ENCODE measurements around the gene QPCTL.

GRCh38 chr19:45713141-45713540 is 20.7 kb downstream of the QPCTL start:
- TF ChIP-seq POLR2AphosphoS5 (IDR thresholded peaks at IDR 0.05; ENCODE audit: low read depth, low read length): no peak
- TF ChIP-seq ZNF292 (CRISPR knock-in tag; IDR thresholded peaks at IDR 0.05; ENCODE audit: borderline replicate concordance, low read depth): no peak
- TF ChIP-seq SOX13 (IDR thresholded peaks at IDR 0.05): no peak
- no peak for TF ChIP-seq SOX13 (CRISPR knock-in tag; conservative IDR thresholded peaks at IDR 0.05 in 1 of 2, IDR thresholded peaks at IDR 0.05 in 1 of 2)
- no peak for TF ChIP-seq SMC3 (IDR thresholded peaks at IDR 0.05; ENCODE audit: low read length)
- no peak for TF ChIP-seq HNRNPUL1 (IDR thresholded peaks at IDR 0.05; ENCODE audit: low read depth, low read length)
- no peak for TF ChIP-seq EZH2 (conservative IDR thresholded peaks at IDR 0.05; ENCODE audit: low read depth, low read length)
- TF ChIP-seq ZNF121 (CRISPR knock-in tag; IDR thresholded peaks at IDR 0.05): no peak
- TF ChIP-seq, protein P1, sequence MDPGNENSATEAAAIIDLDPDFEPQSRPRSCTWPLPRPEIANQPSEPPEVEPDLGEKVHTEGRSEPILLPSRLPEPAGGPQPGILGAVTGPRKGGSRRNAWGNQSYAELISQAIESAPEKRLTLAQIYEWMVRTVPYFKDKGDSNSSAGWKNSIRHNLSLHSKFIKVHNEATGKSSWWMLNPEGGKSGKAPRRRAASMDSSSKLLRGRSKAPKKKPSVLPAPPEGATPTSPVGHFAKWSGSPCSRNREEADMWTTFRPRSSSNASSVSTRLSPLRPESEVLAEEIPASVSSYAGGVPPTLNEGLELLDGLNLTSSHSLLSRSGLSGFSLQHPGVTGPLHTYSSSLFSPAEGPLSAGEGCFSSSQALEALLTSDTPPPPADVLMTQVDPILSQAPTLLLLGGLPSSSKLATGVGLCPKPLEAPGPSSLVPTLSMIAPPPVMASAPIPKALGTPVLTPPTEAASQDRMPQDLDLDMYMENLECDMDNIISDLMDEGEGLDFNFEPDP (CRISPR knock-in tag; conservative IDR thresholded peaks at IDR 0.05): no peak
- no peak for TF ChIP-seq ZNF776 (CRISPR knock-in tag; IDR thresholded peaks at IDR 0.05)
